HEK293 (cell line): Measurements from ENCODE around the gene MED16.

Source experiments
- CTCF ChIA-PET: fragments of 350-600 bp; formaldehyde crosslinking; extraction: SDS; loops from one replicate; lab custom pipeline; 2021; ENCODE audit warnings: antibody characterized with exemption; lab: Yijun Ruan, JAX
- POLR2A ChIA-PET: fragments of 300-600 bp; formaldehyde crosslinking; extraction: SDS; loops from one replicate; lab custom pipeline; 2020; ENCODE audit warnings: antibody characterized with exemption, inconsistent platforms; lab: Yijun Ruan, JAX
- H3K27ac ChIP-seq: fragments of 200-500 bp; sonication (Bioruptor generic); 2 replicates; pipeline ENCODE4 v1.5.1; 2014; ENCODE audit warnings: low read depth, low read length, control low read depth, inconsistent platforms; ENCODE audit errors: extremely low read depth
- H3K36me3 ChIP-seq, 2 experiments: fragments of 200-500 bp in 1 of 2; sonication (Bioruptor generic) in 1 of 2; 1 replicate in 1 of 2; 2 replicates in 1 of 2; pipeline ENCODE4 v1.5.1; 2014 to 2017; ENCODE audit warnings: inconsistent platforms in 2 of 2, low read length in 2 of 2; ENCODE audit not compliant: control insufficient read depth in 2 of 2, insufficient read depth in 1 of 2
- H3K4me1 ChIP-seq: fragments of 200-500 bp; sonication (Bioruptor generic); 2 replicates; pipeline ENCODE4 v1.5.1; 2014; ENCODE audit warnings: mild to moderate bottlenecking, low read length, inconsistent platforms; ENCODE audit not compliant: control insufficient read depth, insufficient read depth
- H3K4me3 ChIP-seq: 2 replicates; pipeline ENCODE4 v1.5.1; 2011; ENCODE audit warnings: low read depth, mild to moderate bottlenecking, control low read depth, low read length, moderate library complexity
- H3K9me3 ChIP-seq: fragments of 200-500 bp; sonication (Bioruptor generic); 2 replicates; pipeline ENCODE4 v1.5.1; 2014; ENCODE audit warnings: low read depth, low read length, inconsistent platforms; ENCODE audit not compliant: control insufficient read depth, insufficient read depth
- AEBP2 ChIP-seq: fragments of 450-650 bp; formaldehyde crosslinking; IDR thresholded peaks from 2 replicates; pipeline ENCODE4 v1.5.1; 2016; ENCODE audit warnings: missing biosample characterization, missing genetic modification characterization, borderline replicate concordance
- GLIS1 ChIP-seq: fragments of 450-650 bp; formaldehyde crosslinking; IDR thresholded peaks from 2 replicates; pipeline ENCODE4 v1.5.1; 2016; ENCODE audit warnings: missing biosample characterization, missing genetic modification characterization
- KLF17 ChIP-seq: fragments of 450-650 bp; formaldehyde crosslinking; IDR thresholded peaks from 2 replicates; pipeline ENCODE4 v1.5.1; 2016; ENCODE audit warnings: missing biosample characterization, missing genetic modification characterization
- OSR2 ChIP-seq: fragments of 450-650 bp; formaldehyde crosslinking; IDR thresholded peaks from 2 replicates; pipeline ENCODE4 v1.5.1; 2016; ENCODE audit warnings: missing biosample characterization, missing genetic modification characterization
- REST ChIP-seq: fragments of 450-650 bp; formaldehyde crosslinking; IDR thresholded peaks from 2 replicates; pipeline ENCODE4 v1.5.1; 2016; ENCODE audit warnings: missing biosample characterization, missing genetic modification characterization
- SCRT1 ChIP-seq: fragments of 450-650 bp; formaldehyde crosslinking; IDR thresholded peaks from 2 replicates; pipeline ENCODE4 v1.5.1; 2016; ENCODE audit warnings: missing biosample characterization, missing genetic modification characterization, borderline replicate concordance
- SP7 ChIP-seq: fragments of 450-650 bp; formaldehyde crosslinking; IDR thresholded peaks from 2 replicates; pipeline ENCODE4 v1.5.1; 2016; ENCODE audit warnings: missing biosample characterization, missing genetic modification characterization
- ZBTB48 ChIP-seq: fragments of 450-650 bp; formaldehyde crosslinking; IDR thresholded peaks from 2 replicates; pipeline ENCODE4 v1.5.1; 2016; ENCODE audit warnings: missing biosample characterization, missing genetic modification characterization
- ZFHX2 ChIP-seq: fragments of 450-650 bp; formaldehyde crosslinking; conservative IDR thresholded peaks from 2 replicates; pipeline ENCODE4 v1.5.1; 2016; ENCODE audit warnings: missing biosample characterization, missing genetic modification characterization
- ZNF10 ChIP-seq: fragments of 450-650 bp; formaldehyde crosslinking; IDR thresholded peaks from 2 replicates; pipeline ENCODE4 v1.5.1; 2017; ENCODE audit warnings: missing biosample characterization, missing genetic modification characterization
- ZNF148 ChIP-seq: fragments of 450-650 bp; formaldehyde crosslinking; IDR thresholded peaks from 2 replicates; pipeline ENCODE4 v1.5.0; 2017; ENCODE audit warnings: missing biosample characterization, missing genetic modification characterization, borderline replicate concordance
- ZNF214 ChIP-seq: fragments of 450-650 bp; formaldehyde crosslinking; IDR thresholded peaks from 2 replicates; pipeline ENCODE4 v1.5.1; 2017; ENCODE audit warnings: missing biosample characterization, mild to moderate bottlenecking, missing genetic modification characterization, borderline replicate concordance
- ZNF366 ChIP-seq: fragments of 450-650 bp; formaldehyde crosslinking; conservative IDR thresholded peaks from 2 replicates; pipeline ENCODE4 v1.5.1; 2016; ENCODE audit warnings: missing biosample characterization, missing genetic modification characterization
- ZNF37A ChIP-seq: fragments of 450-650 bp; IDR thresholded peaks from 2 replicates; pipeline ENCODE4 v1.5.1; 2018; ENCODE audit warnings: missing biosample characterization, missing genetic modification characterization
- ZNF596 ChIP-seq: fragments of 450-650 bp; IDR thresholded peaks from 2 replicates; pipeline ENCODE4 v1.5.0; 2018; ENCODE audit warnings: missing biosample characterization, mild to moderate bottlenecking, missing genetic modification characterization, moderate library complexity
- ZNF600 ChIP-seq: fragments of 450-650 bp; formaldehyde crosslinking; IDR thresholded peaks from 2 replicates; pipeline ENCODE4 v1.5.1; 2016; ENCODE audit warnings: missing biosample characterization, missing genetic modification characterization
- ZNF623 ChIP-seq: fragments of 450-650 bp; formaldehyde crosslinking; IDR thresholded peaks from 2 replicates; pipeline ENCODE4 v1.5.1; 2016; ENCODE audit warnings: missing biosample characterization, missing genetic modification characterization
- ZNF670 ChIP-seq: fragments of 450-650 bp; formaldehyde crosslinking; IDR thresholded peaks from 2 replicates; pipeline ENCODE4 v1.5.1; 2016; ENCODE audit warnings: missing biosample characterization, missing genetic modification characterization, low read depth
- ZNF768 ChIP-seq: fragments of 450-650 bp; formaldehyde crosslinking; IDR thresholded peaks from 2 replicates; pipeline ENCODE4 v1.5.1; 2018; ENCODE audit warnings: missing biosample characterization, mild to moderate bottlenecking, missing genetic modification characterization

MED16 gene

GRCh38 chr19:884420-885211 lies 8.4 kb downstream of the MED16 start:
- no peaks in the 10 kb centered on the region for H3K4me1 ChIP-seq
- no peak overlapping the region for H3K27ac ChIP-seq
- ChIA-PET CTCF (no interaction called here), POLR2A (no interaction called here)
- peaks cover 4 to 79% of the 10 kb centered on the region in 2 experiments; a peak in 2 of 3 replicates for H3K36me3 ChIP-seq
- no peaks in the 10 kb centered on the region for H3K9me3 ChIP-seq
- TF ChIP-seq SCRT1 (tag by site-specific recombination) (no peak), ZFHX2 (peak; percentile 14; the same call in 1 of the 2 replicates)
- H3K4me3 ChIP-seq = no peak overlapping the region

- ChIA-PET POLR2A (no interaction called here), CTCF (interaction anchor here (0.5 to 0.7 kb wide), 2 partner anchors 32 to 139 kb away, joined by 4 read pairs; partner anchors contain the start of gene ELANE)
- Histone ChIP-seq H3K36me3 (peaks cover 4 to 73% of the 10 kb centered on the region in 2 experiments; a peak in 2 of 3 replicates), H3K4me3 (no peak overlapping the region), H3K27ac (no peak overlapping the region), H3K4me1 (no peaks in the 10 kb centered on the region), H3K9me3 (no peaks in the 10 kb centered on the region)
- TF ChIP-seq SP7 (tag by site-specific recombination) = 0 out of 2 replicates have a peak, but pooled peaks have one; percentile 16
- TF ChIP-seq AEBP2 = no peak
- peak; percentile 43 for TF ChIP-seq OSR2 (tag by site-specific recombination)
- TF ChIP-seq ZNF670 = no peak
- TF ChIP-seq GLIS1 (tag by site-specific recombination) = peak; percentile 77
- TF ChIP-seq KLF17 (tag by site-specific recombination) = peak; percentile 60; the same call in 1 of the 2 replicates
- no peak for TF ChIP-seq ZNF214
- TF ChIP-seq ZNF37A (tag by site-specific recombination) = no peak
- TF ChIP-seq ZNF596 (tag by site-specific recombination) = no peak
- TF ChIP-seq ZNF623 (tag by site-specific recombination) = no peak
- TF ChIP-seq ZBTB48 (tag by site-specific recombination) = peak; percentile 56
- no peak for TF ChIP-seq ZNF768 (tag by site-specific recombination)
- peak; percentile 29; the same call in 1 of the 2 replicates for TF ChIP-seq ZNF366 (tag by site-specific recombination)
- no peak for TF ChIP-seq REST (tag by site-specific recombination)
- no peak for TF ChIP-seq ZNF148 (tag by site-specific recombination)
- TF ChIP-seq ZFHX2 = no peak
- TF ChIP-seq ZNF600 = peak; percentile 53; the same call in 1 of the 2 replicates
- peak; percentile 76 for TF ChIP-seq ZNF10
Measured at GRCh38 chr19:883661-884211, 9.3 kb downstream of the MED16 start.
